NCI-H2081 treated with DMSO at 0.1 percent for 48 hours (cell line): ENCODE data around the gene TMEM170B.
"Not testable (repeated sequence)": the region's sequence is repeated elsewhere in the genome, so short reads cannot be mapped to it uniquely, and the experiment has no call there.

Experiments
- DNase-seq: peaks from one replicate; lab custom pipeline; 2025; lab: John Stamatoyannopoulos, UW

TMEM170B gene

DNA sequence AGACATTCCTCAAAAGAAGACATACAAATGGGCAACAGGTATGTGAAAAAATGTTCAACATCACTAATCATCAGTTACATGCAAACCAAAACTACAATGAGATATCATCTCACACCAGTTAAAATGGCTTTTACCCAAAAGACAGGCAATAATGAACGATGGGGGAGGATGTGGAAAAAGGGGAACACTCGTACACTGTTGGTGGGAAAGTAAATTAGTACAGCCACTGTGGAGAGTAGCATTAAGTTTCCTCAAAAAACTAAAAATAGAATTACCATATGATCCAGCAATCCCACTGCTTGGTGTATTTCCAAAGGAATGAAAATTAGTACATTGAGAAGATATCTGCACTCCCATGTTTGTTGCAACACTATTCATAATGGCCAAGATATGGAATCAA, 8.6 kb upstream of the TMEM170B start:
- no peak for DNase-seq

DNA sequence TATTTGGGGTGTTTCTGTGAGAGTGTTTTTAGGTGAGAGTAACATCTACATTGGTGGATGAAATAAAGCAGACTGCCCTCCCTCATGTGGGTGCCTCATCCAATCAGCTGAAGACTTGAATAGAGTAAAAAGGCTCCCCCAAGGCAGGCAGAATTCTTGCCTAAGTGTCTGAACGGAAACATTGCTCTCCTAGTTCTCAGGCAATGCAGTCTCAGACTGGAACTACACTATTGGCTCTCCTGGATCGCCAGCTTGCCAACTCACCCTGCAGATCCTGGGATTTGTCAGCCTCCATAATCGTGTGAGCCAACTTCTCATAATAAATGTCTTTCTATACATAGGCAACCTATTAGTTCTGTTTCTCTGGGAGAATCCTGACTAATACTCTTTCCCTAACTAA, 5.5 kb upstream of the TMEM170B start:
- no peak for DNase-seq

DNA sequence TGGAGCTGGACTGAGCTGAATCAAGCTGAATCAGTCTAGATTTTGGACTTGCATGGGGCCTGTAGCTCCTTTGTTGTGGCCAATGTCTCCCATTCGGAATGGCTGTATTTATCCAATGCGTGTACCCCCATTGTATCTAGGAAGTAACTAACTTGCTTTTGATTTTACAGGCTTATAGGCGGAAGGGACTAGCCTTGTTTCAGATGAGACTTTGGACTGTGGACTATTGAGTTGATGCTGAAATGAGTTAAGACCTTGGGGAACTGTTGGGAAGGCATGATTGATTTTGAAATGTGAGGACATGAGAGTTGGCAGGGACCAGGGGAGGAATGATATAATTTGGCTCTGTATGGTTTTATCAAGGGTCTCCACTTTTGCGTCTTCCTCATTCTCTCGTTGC, 3.0 kb upstream of the TMEM170B start:
- no peak for DNase-seq

DNA sequence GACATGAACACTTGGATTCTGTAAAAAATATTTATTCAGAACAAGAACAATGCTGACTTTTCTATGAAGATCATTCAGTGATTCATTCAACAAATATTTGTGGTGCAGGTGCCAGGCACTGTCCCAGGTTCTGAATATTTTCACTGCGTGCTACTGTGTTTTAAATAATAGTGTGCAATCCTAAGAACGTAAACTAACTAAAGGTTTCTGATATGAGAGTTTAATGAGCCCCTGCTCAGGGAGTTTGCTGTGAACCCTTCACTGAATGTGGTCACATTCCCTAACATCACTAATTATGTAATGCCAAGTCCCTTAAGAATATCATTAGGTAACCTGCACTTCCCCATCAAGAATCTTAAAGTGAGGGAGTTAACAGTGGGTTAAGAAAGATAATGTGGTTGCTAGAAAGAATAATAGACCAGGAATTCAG, 1.7 kb upstream of the TMEM170B start:
- no peak for DNase-seq

DNA sequence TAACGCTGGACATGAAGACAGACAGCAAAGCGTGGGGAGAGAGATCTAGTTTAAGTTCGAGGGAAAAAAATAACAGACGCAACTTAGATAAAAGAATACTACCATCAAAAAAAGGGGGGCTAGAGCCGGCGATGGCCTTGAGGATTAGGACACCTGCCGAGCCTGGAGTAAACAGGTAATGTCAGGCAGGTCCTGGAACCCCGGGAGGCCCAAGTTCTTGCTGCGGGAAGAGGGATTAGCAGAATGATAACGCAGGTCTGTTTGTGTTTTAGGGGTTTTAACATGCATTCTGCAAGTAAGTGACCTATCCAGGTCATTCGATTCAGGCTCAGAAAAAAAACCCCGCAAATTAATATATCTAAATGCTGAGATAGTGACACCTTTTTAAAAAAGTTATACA, 754 bp upstream of the TMEM170B start:
- no peak for DNase-seq

DNA sequence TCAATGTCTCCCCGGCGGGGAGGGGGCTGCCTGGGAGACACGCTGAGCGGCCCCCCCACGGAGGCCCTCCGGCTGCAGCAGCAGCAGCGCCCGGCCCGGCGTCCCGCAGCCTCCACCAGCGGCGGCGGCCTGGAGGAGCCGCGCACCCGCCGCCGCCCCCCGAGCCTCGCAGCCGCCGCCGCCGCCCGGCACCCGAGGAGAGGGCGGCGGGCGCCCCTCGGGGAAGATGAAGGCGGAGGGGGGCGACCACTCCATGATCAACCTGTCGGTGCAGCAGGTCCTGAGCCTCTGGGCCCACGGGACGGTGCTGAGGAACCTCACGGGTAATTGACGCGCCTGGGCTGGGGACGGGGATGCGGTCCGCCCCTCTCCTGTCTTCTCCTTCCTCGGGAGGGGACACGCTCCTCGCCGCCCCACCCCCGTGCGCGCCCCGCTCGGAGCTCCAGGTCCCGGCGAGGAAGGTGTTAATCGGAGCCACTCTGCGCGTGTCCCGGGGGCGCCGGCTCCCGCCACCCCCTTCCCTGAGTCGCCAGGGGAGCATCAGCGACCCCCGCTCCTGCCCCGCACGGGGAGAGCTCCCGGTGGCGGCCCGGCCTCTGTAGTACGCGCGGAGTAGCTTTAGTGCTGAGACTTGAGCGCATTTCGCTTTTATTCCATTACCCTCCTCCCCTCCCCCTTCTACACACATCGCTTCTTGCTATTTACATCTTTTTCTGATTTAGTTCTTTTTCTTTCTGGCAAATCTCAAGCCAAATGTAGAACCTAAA, 686 bp downstream of the TMEM170B start:
- no peak for DNase-seq

DNA sequence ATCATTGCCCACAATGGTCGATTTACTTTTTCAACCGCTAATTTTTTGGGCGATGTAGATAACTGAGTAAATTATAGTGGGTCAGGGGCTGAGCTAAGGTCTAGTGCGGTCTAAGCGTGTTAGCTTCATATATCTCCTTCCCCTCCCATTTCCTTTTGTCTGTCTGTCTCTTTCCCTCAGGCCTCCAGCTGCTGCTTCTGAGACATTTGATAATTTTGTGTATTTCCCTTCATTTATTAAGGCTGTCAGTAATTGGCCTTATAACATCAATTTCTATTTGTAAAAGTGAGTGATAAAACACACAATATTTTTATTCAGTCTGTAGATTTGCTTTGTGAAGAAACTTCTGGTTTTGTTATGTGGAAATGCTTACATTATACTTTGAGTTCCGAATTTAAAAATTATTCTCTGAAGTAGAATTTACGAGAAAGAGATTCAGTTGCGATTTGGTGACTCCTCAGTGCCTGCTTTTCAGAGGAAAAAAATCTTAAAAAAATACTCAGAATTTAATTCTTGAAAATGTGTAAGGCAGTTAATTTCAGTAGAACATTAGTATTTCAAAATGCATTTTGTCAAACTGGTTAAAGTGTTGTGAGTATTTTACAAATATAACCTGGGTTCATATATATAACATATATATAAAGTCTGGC, 1.4 kb downstream of the TMEM170B start:
- DNase-seq = no peak

DNA sequence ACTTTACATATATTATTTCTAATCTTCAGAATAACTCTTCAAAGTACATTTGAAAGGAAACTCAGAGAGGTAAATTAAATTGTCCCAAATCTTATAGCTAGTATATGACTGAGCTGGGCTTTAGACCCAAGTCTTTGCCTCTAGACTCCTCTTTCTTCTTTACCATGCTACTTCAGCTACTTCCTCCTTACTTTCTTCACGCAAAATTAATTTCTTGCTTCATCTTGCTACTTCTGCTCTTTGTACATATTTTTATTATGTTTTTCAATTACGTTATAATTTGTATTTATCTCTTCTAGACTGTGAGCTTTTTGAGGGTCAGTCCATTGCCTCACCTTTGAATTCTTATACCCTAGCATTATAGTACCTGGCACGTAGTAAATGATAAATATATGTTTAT, 5.3 kb downstream of the TMEM170B start:
- DNase-seq = no peak

DNA sequence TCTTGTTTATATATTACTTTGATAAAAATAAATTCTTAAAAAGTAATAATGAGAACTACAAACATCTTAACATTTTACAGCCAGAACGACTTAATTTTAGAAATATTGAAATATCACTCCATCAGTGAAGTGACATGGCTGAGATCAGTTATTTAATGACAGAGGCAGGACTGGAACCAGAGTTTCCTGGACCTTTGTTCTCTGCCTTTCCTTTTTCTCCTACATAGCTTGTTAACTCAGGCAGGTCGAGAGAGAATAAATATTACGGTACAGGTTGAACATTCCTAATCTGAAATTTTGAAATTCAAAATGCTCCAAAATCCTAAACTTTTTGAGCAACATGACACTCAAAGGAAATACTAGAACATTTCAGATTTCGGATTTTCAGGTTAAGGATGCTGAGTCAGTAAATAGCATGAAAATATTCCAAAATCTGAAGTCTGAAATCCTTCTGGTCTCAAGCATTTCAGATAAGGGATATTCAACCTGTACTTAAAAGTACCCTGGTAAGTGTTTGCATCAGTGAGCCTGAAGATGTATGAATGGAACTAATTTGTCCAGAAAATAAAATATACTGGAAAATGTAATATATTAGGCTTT, 6.5 kb downstream of the TMEM170B start:
- no peak for DNase-seq

DNA sequence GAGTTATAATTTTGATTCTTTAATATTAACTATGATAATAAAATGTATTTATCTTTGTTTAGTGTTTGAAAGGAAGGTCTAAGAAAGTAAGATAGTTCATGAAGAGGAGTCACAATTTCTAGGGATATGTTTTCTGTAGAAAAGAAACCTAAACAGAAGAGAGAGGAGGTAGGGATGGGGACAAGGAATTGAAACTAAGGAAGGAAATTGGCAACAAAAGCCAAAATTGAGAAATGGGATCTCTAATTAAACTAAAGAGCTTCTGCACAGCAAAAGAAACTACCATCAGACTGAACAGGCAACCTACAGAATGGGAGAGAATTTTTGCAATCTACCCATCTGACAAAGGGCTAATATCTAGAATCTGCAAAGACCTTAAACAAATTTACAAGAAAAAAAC, 10.3 kb downstream of the TMEM170B start:
- not testable (repeated sequence) for DNase-seq

DNA sequence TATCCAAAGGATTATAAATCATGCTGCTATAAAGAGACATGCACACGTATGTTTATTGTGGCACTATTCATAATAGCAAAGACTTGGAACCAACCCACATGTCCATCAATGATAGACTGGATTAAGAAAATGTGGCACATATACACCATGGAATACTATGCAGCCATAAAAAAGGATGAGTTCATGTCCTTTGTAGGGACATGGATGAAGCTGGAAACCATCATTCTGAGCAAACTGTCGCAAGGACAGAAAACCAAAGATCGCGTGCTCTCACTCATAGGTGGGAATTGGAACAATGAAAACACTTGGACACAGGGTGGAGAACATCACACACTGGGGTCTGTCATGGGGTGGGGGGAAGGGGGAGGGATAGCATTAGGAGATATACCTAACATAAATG, 11.0 kb downstream of the TMEM170B start:
- DNase-seq = not testable (repeated sequence)

DNA sequence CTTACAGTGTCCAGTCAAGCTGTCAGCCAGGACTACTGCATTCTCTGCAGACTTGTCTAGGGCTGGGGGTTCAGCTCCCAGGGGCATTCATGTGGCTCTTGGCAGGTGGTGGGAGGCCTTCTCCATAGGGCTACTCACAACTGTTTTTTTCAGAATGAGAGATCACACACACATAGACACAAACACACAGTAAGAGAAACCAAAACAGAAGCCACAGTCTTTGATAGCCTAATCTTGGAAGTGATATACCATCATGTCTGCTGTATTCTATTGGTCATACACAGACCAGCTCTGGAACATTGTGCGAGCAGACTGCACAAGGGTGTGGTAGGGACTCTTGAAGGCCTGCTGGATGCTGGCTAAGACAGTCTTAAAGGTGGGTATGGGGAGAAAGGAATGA, 13.5 kb downstream of the TMEM170B start:
- DNase-seq = no peak

DNA sequence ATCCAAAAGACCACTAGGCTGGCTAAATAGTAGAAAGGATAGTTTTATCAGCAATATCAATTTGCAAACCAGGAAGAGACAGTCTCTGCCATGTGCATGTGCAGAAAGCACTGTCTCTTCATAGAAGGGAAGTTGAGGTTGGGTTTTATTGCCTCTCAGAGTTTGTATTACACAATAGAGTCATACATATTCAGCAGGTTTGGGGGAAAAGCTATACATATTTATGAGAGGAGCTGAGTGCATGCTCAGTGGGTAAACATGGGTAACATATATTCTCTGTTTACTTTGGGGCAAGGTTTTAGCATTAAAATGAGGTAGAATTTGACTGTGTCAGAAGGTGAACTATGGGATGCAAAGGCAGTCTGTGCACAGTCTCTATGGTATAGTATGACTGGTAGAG, 14.9 kb downstream of the TMEM170B start:
- DNase-seq = no peak

DNA sequence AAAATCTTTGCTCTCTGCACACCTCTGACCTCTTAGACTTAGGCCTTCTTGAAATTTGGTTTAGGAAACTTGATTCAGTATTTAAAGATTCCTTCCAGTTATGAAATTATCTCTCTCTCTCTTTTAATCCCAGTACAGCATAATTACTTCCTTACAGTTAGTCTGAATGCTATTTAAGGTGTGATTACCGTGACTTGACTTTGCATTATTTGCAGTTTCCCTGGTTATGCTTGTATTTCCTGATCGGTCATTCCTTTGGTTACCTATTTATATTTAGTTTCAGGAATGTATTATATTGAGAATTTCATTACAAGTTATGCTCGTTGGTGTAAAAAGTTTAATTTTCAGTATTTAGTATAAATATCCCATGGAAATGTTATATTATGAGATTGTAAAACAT, 16.3 kb downstream of the TMEM170B start:
- no peak for DNase-seq

DNA sequence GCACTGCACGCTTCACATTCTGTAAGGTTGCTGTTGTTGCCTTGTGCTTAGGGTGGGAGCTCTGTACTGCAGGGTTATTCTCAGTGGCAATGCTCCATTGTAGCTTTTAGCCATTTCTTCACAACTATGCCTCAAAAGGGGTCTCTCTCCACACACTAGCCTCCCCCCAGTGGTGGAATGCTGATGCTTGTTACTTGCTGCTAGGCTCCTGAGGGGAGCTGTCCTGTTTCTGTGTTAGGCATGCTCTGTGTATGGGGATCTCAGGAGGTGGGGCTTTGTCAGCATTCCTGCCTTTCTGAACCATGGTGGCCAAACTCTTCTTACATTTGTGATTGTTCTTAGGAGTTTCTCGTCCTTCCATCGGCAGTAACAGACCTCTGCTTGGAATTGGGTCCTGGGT, 18.8 kb downstream of the TMEM170B start:
- DNase-seq = no peak

DNA sequence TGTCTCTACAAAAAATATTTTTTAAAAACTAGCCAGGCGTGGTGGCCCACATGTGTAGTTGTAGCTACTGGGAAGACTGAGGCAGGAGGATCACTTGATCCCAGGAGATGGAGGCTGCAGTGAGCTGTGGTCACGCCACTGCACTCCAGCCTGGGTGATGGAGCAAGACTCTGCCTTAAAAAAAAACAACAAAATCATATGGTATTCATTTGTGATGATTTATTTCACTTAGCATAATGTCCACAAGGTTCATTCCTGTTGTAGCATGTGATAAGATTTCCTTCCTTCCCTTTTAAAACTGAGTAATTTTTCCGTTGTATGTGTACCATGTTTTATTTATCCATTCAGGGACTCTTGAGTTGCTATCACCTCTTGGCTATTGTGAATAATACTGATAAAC, 26.2 kb downstream of the TMEM170B start:
- DNase-seq = no peak

DNA sequence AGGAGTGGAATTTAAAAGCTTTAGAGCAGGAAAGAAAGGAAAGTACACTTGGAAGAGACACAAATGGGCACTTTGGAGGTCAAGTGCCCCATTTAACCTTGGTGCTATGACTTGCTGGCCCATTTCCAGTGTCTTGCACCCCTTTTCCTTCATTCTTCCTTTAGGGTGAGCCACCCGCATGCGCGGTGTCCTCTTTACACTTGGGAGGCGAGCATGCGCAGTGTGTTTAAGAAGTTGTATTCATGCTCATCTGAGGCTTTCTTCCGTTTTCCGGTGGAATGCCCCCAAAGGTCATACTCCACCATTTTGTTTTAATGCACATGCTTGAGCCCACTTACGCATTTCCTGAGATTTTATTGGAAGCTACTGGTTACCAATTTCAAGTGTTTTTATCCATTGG, 29.1 kb downstream of the TMEM170B start:
- no peak for DNase-seq

DNA sequence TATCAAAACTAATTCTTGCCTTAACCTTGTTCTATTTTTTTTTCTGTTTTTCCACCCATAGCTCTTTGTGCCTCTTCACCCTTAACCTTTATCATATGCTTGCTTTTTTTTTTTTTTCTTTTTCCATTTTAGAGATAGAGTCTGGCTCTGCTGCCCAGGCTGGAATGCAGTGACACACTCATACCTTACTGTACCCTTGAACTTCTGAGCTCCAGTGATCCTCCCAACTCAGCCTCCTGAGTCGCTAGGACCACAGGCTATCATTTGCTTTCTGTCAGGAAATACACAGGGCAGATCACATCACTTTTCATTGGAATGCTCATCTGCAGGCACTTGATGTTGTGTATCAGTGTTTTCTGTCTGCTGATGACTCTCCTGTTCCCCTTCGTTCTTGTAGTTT, 33.5 kb downstream of the TMEM170B start:
- no peak for DNase-seq

DNA sequence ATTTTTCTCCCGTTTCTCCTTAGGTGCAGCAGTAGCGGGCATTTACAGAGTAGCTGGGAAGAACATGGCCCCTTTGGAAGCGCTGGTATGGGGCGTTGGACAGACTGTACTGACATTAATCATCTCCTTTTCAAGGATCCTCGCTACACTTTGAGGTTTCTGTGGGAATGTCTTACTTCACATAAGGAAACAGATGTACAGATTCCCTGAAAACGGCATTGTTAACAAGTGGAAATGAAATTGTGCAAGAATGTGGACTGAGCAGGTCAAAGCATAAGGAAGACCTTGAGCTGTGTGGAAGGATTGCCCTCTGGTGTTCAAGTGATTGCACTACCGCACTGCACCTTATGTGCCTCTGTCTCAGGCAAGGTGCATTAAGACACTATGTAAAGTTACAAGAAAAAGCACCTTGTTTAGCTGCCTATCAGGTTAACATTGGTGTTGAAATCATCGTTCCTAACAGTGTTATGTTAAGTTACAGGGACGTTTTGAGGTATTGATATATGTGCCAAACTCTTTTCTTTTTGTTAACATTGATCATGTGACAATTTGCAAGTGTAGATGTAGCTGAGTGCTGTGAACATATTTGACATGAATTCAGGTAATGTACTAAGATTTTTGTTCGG, 38.0 kb downstream of the TMEM170B start:
- peak; percentile 5 for DNase-seq

DNA sequence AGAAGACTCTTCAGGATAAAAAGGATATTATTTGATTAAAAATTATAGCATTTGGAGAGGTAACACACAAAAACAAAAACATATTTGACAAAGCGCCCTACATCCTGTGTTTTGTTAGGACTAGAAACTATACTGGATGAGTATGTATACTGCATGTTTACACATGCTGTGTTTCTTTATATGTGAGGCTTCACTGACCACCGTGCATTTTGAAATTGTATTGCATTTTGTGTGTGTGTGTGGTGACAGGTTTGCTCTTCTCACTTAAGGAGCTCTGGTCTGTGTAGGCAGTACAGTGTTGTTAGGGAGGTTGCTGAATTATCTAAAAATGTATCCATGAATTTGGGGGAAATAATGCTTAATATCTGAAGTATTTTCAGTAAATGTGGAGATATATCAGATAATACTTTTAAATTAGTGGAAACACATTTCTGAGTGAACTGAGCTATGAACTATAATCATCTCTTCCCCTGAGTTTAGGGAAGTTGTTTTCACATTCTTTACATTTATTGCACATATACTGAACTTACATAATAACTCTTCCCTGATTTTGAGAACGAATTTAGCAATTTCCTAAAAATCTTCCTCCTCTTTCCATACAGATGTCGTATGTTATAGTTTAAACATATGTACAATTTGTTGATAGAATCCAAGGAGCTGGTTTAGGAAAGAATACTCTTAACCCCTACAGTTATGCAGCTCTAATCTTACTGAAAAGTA, 43.3 kb downstream of the TMEM170B start:
- DNase-seq = no peak

DNA sequence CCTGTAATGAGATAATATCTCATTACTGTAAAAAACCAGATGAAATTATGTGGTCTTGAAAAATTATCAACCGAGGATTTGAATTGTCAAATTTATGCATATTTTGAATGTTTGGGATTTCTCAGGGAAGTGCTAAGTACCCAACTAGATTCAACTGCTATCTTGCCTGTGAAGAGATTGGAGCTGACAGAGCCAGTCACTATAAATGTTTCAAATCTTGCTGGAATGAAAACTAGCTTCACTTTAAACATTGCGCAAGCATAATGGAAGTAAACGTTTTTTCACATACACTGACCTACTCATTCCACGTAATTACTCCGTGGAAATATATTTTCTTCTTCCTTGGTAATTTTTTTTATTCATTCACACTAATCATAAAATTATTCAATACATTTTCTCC, 46.7 kb downstream of the TMEM170B start:
- DNase-seq = no peak

DNA sequence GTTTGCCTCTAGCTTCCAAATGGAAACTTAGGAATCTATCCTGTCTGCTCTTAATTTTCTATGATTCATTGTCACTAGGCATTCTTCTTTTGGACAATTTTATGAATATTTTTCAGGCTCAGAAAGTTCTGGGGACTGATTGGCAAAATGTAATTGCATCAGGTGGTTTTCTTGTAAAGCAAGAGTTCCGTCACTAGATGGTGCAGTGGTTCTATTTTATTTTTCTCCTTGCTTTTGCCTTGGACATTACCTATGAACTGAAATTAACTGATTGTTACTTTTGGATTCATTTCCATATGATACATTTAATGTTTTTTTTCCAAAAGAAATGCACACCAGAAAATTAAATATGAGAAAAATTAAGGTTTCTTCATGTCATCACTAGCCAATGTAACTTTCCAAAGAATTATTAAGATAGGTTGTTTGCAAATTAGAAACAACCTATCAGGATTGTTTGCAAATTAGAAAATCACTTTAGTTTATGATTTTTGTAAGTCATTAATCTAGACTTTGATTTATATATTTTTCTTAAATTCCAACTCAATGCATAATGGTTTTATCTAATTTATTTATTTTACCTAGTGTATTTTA, 48.0 kb downstream of the TMEM170B start:
- no peak for DNase-seq
